ENCODE results near the gene CASK.

Gene CASK

DNA sequence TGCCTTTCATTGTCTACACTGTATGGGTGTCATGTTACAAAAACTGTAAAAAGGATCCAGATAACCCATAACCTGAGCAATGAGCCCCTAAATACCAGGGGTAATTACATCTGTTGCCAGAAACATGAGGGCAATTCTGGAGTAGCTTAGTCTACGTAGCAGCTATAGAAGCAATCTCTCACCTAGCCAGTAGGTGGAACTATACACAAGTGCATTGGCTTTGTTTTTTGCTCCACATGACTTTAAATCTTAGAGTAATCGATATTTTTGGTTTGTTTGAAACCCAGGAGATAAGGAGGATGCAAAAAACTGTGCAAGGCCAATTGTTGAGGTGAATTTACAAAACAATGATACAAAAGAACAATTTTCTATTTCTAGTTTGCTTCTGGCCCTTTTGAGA lies 141.9 kb downstream of the CASK start:
- FAIRE-seq, result peak; percentile 89
- TF ChIP-seq, protein P1, sequence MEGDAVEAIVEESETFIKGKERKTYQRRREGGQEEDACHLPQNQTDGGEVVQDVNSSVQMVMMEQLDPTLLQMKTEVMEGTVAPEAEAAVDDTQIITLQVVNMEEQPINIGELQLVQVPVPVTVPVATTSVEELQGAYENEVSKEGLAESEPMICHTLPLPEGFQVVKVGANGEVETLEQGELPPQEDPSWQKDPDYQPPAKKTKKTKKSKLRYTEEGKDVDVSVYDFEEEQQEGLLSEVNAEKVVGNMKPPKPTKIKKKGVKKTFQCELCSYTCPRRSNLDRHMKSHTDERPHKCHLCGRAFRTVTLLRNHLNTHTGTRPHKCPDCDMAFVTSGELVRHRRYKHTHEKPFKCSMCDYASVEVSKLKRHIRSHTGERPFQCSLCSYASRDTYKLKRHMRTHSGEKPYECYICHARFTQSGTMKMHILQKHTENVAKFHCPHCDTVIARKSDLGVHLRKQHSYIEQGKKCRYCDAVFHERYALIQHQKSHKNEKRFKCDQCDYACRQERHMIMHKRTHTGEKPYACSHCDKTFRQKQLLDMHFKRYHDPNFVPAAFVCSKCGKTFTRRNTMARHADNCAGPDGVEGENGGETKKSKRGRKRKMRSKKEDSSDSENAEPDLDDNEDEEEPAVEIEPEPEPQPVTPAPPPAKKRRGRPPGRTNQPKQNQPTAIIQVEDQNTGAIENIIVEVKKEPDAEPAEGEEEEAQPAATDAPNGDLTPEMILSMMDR (IDR thresholded peaks at IDR 0.05; ENCODE audit: insufficient read depth, missing control alignments), result peak; percentile 56
- DNase-seq (ENCODE audit: insufficient read length, low spot score), result no peak

DNA sequence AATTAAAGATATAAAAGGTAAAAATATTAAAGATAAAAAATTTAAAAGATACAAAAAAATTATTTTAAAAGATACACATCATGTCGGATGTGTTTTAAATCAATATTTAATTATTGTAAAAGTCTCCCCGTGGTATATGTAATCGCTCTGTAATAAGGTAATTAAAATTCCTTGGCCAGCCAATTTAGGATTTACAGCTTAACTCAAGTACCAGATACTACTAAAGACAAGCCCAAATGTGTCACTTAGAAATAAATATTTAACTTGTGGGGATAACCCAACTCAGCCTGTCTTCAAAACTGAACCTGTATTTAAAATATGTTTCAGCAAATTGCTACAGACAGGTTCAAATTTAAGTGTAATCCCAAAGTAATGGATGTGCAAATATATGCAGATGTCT lies 143.4 kb downstream of the CASK start:
- DNase-seq (ENCODE audit: insufficient read length, low spot score) (no peak), FAIRE-seq (no peak)
- TF ChIP-seq, protein P1 (IDR thresholded peaks at IDR 0.05; ENCODE audit: insufficient read depth, missing control alignments), result no peak

DNA sequence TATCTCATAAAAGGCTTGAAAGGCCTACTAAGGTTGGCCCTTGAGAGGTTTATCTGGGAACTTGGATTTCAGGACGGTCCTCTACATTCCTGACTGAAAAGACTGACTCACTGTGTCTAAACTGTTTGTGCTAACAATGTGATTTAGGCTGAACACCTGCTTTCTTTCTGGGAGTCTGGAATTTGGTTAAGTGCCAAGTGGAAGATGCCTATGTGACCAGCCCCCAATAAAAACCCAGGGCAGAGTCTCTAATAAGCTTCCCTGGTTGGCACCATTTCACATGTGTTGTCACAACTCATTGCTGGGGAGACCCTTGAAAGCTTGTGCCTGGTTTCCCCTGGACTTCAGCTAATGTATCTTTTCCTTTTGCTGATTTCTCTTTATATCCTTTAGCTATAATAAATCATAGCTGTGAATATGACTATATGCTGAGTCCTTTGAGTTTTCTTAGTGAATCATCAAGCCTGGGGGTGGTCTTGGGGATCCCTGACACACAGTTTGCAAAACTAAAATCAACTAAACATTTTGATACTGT lies 144.3 kb downstream of the CASK start:
- TF ChIP-seq, protein P1 (IDR thresholded peaks at IDR 0.05; ENCODE audit: insufficient read depth, missing control alignments), result no peak
- FAIRE-seq (no peak), DNase-seq (ENCODE audit: insufficient read length, low spot score) (no peak)

DNA sequence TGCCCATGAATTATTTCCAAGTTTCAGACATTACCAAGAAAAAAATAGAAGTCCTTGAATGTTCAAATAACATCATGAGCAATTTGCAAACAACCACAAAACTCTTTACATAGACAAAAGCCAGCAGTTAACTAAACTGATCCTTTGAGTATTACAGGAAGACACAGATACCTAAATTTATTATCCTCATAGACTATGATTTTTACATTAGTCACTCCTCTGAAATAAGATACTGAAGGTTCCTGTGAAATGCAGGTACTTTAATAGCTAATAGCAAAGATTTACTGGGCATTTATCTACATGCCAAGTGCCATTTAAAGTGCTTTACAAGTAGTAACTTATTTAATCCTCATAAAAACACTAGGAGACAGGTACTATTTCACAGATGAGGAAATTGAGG lies 161.7 kb downstream of the CASK start:
- DNase-seq (ENCODE audit: insufficient read length, low spot score) (no peak), FAIRE-seq (no peak)
- TF ChIP-seq, protein P1 (IDR thresholded peaks at IDR 0.05; ENCODE audit: insufficient read depth, missing control alignments), result no peak

DNA sequence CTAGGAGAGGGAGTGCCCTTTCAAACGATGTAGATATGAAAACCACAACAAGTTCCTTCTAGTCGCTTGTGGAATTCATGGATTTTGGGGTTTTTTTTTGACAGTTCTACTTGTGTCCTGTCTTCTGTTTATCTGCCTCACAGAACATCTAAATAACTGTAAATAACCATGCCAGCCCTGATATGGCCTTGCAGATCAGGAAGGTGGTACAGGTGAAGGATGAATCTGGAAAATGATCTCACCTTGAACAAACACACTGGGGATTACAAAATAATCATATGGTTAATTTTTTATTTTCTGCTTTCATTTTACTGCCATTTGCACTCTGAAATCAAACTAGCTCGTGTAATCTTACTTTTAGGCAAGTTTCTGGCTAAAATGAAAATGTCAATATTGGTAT lies 162.2 kb downstream of the CASK start:
- no peak for FAIRE-seq
- DNase-seq (ENCODE audit: insufficient read length, low spot score), result no peak
- TF ChIP-seq, protein P1 (IDR thresholded peaks at IDR 0.05; ENCODE audit: insufficient read depth, missing control alignments), result no peak

DNA sequence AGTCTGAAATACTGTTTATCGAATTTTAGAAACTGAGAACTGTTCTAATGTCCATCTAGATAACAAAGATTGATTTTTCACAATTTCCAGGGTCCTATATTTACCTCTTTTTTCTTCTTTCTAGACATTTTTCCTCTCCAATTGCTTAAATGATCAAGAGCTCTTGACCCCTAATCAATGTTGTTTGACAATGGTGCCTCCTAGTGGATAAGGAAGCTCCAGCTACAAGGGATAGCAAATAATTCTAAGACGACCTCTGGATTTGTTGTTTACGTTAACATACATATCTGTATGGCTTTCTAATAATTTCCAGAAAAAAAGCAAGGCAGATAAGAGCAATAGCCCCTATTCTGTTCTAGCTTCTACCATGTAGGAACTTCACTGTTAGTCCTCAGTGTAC lies 163.5 kb downstream of the CASK start:
- TF ChIP-seq, protein P1 (IDR thresholded peaks at IDR 0.05; ENCODE audit: insufficient read depth, missing control alignments), result peak; percentile 32
- FAIRE-seq (no peak), DNase-seq (ENCODE audit: insufficient read length, low spot score) (no peak)

DNA sequence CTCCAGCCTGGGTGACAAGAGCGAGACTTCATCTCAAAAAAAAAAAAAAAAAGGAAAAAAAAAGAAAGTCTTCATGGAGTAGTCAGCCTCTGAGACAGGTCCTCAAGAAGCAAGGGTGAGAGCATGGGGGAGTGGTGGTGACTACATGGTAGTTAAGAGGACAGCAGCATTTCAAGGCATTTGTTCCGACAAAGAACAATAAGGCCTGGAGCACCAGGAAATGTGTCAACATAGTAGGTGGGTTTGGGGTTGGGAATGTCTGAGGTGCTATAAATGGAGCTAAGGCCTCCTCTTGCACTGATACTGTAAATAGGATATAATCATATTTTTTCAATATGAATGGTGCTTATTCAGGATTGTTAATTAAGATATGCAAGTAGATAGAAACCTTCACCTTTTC lies 165.0 kb downstream of the CASK start:
- TF ChIP-seq, protein P1 (IDR thresholded peaks at IDR 0.05; ENCODE audit: insufficient read depth, missing control alignments), result no peak
- DNase-seq (ENCODE audit: insufficient read length, low spot score) (no peak), FAIRE-seq (no peak)
